Measurements from ENCODE around the gene TRAF2.

GRCh38 chr9:136903041-136903554 is 16.8 kb downstream of the TRAF2 start:
- TF ChIP-seq, protein P1, sequence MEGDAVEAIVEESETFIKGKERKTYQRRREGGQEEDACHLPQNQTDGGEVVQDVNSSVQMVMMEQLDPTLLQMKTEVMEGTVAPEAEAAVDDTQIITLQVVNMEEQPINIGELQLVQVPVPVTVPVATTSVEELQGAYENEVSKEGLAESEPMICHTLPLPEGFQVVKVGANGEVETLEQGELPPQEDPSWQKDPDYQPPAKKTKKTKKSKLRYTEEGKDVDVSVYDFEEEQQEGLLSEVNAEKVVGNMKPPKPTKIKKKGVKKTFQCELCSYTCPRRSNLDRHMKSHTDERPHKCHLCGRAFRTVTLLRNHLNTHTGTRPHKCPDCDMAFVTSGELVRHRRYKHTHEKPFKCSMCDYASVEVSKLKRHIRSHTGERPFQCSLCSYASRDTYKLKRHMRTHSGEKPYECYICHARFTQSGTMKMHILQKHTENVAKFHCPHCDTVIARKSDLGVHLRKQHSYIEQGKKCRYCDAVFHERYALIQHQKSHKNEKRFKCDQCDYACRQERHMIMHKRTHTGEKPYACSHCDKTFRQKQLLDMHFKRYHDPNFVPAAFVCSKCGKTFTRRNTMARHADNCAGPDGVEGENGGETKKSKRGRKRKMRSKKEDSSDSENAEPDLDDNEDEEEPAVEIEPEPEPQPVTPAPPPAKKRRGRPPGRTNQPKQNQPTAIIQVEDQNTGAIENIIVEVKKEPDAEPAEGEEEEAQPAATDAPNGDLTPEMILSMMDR (IDR thresholded peaks at IDR 0.05; ENCODE audit: low read length), result no peak
- TF ChIP-seq EZH2 (optimal IDR thresholded peaks at IDR 0.05; ENCODE audit: low read depth, low read length) (no peak), EZH2phosphoT487 (IDR thresholded peaks at IDR 0.05; ENCODE audit: low read length) (no peak)

Measured in MM.1S (cell line).